Anterior cingulate cortex (tissue), 58 donors: ENCODE data around the gene MRI1.
A peak's percentile ranks its signal among the peaks of the same experiment; 100 is the strongest.
"Not testable (repeated sequence)": the region's sequence is repeated elsewhere in the genome, so short reads cannot be mapped to it uniquely, and the experiment has no call there.

Experiments
- DNase-seq, 58 donors: peaks; one replicate each; lab custom pipeline; 2025; lab: John Stamatoyannopoulos, UW

Gene MRI1

DNA sequence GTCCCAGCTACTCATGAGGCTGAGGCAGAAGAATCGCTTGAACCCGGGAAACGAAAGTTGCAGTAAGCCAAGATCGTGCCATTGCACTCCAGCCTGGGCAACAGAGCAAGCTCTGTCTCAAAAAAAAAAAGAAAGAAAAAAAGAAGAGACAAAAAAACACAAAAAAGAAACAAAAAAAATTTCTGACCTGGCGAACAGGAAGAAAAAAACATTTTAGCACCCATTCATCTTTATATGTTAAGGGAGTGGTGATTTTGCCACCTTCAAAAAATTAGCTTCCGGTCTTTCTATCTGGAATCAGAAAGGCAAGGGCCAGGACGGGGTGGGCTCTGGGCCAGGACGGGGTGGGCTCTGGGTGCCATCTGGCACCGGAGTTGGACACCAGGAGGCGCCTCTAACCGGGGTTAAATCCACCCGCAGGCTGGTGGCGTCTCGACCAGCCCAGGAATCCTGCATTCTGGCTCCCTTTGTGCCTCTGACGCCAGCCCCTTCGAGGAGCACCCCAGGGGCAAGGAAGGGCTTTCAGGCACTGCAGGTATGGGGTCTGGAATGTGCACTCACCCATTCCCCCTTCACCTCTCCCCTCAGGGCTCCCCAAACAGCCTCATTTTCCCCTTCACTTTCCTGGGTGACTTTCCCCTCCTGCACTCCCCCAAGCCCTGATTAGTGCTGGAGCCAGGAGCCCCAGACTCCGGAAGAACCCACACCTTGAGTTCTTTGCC lies 20.6 kb downstream of the MRI1 start:
- peak in 41 of 58 donors; percentile 7 to 66 (median 35) for DNase-seq

DNA sequence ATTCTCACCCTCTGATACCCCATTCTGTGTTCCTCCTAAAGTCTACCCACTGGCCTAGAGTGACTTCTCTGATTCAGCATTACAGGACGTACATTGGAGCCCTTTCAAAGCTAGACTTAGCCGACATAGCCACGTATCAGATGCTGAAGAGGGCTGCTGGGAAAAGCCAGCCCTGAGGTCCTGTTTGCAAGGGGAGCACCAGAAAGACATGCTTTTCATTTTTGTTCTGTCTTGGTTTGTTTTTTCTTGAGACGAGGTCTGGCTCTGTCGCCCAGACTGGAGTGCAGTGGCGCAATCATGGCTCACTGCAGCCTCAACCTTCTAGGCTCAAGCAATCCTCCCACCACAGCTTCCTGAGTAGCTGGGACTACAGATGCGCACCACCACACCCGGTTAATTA lies 24.7 kb downstream of the MRI1 start:
- no peak for DNase-seq

DNA sequence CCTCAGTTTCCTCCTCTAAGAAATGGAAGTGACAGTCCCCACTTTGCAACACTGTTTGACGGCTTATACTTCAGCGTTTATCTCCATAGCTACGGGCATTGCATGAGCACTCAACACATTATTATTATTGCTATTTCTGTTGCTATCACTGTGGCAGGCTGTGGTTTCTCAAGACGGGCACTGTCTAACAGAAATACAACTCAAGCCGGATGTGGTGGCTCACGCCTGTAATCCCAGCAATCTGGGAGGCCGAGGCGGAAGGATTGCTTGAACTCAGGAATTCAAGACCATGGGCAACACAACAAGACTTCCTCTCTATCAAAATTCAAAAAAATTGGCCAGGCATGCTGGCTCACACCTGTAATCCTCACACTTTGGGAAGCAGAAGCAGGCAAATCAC lies 26.0 kb downstream of the MRI1 start:
- no peak for DNase-seq

DNA sequence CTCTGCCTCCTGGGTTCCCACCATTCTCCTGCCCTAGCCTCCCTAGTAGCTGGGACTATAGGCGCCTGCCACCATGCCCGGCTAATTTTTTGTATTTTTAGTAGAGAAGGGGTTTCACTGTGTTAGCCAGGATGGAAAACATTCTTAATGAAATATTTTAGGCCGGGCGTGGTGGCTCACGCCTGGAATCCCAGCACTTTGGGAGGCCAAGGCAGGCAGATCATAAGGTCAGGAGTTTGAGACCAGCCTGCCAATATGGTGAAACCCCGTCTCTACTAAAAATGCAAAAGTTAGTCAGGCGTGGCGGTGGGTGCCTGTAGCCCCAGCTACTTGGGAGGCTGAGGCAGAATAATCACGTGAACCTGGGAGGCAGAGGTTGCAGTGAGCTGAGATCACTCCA lies 29.0 kb downstream of the MRI1 start:
- DNase-seq, result not testable (repeated sequence)

- DNase-seq, result peak in 9 of 58 donors; percentile 5 to 57 (median 20)
Measured at GRCh38 chr19:13794398-13794756, 30.1 kb downstream of the MRI1 start.

- DNase-seq, result peak; percentile 80 to 99 (median 98)
Measured at GRCh38 chr19:13794757-13795589, 30.7 kb downstream of the MRI1 start, which contains the start of gene ZSWIM4. Gene ZSWIM4, plus strand, starts transcription at chr19:13795443. Its CDS starts 206 bp downstream, at chr19:13795649.

GRCh38 chr19:13795595-13796300 lies 31.4 kb downstream of the MRI1 start:
- DNase-seq, result peak in 2 of 58 donors; percentile 7 to 30

- peak in 5 of 58 donors; percentile 12 to 35 (median 22) for DNase-seq
Measured at GRCh38 chr19:13796301-13797057, 32.2 kb downstream of the MRI1 start.

DNA sequence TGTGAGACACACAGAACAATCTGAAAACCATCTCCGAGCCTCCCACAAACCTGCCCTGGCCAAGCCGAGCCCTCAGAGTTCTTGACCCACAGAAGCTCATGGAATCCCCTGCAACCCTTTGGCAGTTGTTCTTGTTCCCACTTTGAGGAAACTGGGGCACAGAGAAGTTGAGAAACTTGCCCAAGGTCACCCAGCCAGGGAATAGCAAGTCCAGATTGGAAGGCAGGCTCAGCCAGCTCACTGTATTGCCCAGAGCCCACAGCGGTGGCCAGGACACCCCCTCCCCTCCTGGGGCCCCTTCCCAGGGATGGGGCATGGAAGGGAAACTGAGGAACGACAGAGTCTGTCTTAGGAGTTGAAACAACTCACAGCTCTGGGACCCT lies 32.7 kb downstream of the MRI1 start:
- DNase-seq, result no peak

GRCh38 chr19:13797870-13798269 lies 33.5 kb downstream of the MRI1 start:
- no peak for DNase-seq

DNA sequence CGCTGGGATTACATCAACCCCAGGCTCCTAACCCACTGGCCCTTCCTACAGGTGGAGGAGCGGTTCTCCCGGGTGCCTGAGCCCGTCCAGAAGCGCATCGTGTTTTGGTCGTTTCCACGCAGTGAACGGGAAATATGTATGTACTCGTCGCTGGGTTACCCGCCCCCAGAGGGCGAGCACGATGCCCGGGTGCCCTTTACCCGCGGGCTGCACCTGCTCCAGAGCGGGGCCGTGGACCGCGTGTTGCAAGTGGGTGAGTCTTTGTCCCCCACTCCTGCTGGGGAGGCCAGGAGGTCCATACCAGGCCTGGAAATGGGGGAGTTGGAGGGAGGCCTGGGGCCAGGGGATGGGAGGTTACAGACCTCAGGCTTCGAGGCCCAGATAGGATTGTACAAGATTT lies 35.3 kb downstream of the MRI1 start:
- DNase-seq, result no peak

DNA sequence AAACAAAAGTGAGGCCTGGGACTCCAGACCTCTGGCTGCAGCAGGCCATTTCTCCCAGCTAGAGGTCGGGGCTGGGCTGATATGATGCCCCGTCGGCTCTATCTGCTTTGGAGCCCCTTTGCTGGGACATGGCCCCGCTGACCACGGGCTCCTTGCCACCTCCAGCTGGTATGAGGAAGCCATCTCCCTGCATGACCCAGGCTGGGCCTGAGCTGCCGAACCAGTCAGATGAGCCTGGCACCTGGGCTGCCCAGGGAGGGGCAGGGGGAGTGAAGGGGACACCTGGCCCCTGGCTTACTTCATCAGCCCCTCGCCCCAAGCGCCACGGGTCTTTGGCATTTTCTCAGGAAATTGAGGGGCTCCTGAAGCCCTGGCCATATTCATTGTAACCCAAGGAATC lies 38.7 kb downstream of the MRI1 start:
- DNase-seq, result no peak

GRCh38 chr19:13804830-13805683 lies 40.7 kb downstream of the MRI1 start:
- peak in 3 of 58 donors; percentile 3 to 45 (median 8) for DNase-seq

DNA sequence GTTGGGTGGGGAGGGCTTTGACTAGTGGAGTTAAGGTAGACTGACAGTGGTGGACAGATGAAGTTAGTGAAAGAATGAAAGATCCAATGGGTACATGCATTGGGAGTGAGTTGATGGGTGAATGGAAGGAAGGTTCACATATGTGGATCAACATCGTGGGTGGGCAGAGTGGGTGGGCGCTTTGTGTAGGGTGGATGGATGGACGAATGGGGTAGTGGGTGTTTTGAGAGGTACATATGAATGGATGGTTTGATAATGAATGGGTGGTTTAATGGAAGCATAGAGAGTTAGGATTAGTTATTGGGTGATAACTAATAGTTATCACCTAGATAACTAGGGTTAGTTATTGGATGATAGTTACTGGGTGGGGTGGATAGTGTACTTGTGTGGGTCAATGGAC lies 42.4 kb downstream of the MRI1 start:
- no peak for DNase-seq

DNA sequence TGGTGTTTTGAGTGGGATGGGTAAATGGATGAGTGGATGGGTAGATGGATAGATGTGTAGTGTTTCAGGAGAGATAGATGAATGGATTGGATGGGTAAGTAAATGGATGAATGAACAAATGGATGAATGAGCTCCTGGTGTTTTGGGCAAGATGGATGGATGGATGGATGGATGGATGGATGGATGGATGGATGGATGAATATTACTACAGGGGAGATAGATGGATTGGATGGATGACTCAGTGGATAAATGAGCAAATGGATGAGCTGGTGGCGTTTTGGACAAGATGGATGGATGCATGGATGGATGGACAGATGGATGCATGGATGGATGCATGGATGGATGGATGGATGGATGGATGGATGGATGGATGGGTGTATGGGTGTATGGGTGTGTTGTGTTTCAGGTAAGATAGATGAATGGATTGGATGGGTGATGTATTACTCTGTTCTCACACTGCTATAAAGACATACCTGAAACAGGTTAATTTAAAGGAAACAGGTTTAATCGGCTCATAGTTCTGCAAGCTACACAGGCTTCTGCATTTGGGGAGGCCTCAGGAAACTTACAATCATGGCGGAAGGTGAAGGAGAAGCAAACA lies 43.2 kb downstream of the MRI1 start:
- no peak for DNase-seq

DNA sequence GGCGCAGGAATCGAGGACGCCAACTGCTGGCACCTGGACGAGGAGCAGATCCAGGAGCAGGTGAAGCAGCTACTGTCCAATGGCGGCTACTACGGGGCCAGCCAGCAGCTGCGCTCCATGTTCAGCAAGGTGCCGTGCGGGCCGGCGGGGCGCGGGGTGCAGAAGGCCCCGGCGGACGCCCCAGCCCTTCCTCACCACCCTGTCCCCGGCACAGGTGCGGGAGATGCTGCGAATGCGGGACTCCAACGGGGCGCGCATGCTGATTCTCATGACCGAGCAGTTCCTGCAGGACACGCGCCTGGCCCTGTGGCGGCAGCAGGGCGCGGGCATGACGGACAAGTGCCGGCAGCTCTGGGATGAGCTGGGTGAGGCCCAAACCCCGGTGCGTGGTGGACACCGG lies 44.5 kb downstream of the MRI1 start:
- DNase-seq, result no peak

GRCh38 chr19:13812544-13812943 lies 48.2 kb downstream of the MRI1 start:
- no peak for DNase-seq

GRCh38 chr19:13813147-13813546 lies 48.8 kb downstream of the MRI1 start:
- DNase-seq, result no peak

GRCh38 chr19:13814550-13814949 lies 50.2 kb downstream of the MRI1 start:
- no peak for DNase-seq
